ENCODE measurements around the gene PLAC1.

GRCh38 chrX:134526399-134526798, 131.9 kb downstream of the PLAC1 start:
- TF ChIP-seq CTCF (IDR thresholded peaks at IDR 0.05 in 2 of 3, conservative IDR thresholded peaks at IDR 0.05 in 1 of 3; ENCODE audit: borderline replicate concordance in 1 of 3, insufficient read depth in 1 of 3, low read depth in 2 of 3, low read length in 2 of 3) (no peak), EZH2 (IDR thresholded peaks at IDR 0.05) (no peak)
